Stimulated activated CD4-positive, alpha-beta T cell treated with anti-CD3 and anti-CD28 coated beads, Interleukin-4, amount 100 ng/mL, for 48 hours (primary cell): ENCODE measurements around the gene MAPK8IP2.

ENCODE experiments used
- DNase-seq, 2 donors: peaks; one replicate each; pipeline ENCODE4 v3.0.0-alpha.2; 2020; ENCODE audit warnings: low read depth in 2 of 2

MAPK8IP2 gene

DNA sequence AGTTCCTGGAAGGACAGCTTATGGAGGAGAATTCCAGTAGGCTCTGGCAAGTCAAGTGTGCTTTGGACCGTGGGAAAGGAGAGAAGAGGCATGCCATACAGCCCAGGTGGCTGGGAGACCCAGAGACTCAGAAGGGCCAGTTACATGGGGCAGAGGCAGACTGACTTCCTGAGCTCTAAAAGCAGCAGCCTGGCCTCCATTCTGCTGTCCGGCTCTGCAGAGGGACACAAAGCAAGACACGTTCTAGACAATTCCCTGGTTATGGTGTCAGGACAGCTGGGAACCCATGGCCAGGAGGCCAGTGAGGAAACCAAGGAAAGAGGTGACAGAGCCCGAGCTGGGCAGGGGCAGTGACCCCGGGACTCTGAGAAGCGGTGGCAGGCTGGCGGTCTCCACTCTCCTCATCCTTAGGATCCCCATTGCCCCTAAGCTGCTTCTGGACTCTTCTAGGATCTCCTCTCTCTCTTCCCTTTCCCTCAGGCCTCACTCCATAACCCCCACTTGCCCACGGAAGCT is 25.1 kb upstream of the MAPK8IP2 start:
- DNase-seq = no peak

- no peak for DNase-seq
These were observed 24.5 kb upstream of the MAPK8IP2 start for GRCh38 chr22:50576070-50576469.

DNA sequence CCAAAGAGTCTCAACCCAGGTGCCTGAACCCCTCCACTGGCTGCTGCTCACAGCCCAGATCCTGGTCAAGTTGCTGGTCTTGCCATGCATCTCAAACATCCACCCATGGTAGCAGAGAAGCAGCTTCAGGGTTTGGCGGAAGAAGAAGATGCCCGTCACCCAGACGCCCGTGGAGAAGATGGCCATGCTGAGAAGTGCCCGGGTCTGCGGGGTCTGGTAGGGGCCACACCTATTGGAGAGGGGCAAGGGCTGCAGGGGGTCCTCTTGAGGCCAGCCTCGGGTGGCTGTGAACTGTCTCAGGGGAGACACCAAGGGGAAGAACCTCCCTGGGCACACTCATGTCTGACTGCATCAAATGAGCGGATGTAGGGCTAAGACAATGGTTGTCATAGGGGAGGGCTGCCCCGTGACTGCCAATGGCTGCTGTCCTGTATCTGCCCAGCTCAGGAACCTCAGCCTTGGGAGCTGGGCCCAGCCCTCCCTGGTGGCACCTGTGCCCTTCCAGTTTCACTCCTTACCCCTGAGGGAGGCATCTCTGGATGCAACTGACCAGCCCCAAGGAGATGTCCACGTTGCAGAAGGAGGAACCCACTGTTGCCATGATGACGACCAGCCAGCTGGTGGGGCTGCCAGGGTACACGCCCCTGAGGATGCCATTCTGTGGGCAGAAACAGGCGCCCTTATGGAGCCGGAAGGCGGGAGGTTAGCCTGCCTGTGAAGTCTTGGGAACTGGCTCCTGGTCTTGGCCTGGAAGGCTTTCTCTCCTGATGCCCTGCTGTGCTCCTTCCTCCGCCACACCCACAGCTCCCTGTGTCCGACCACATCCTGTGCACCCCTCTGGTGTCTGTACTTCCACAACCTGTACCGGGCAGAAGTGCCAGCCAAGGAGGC is 23.5 kb upstream of the MAPK8IP2 start:
- no peak for DNase-seq

DNA sequence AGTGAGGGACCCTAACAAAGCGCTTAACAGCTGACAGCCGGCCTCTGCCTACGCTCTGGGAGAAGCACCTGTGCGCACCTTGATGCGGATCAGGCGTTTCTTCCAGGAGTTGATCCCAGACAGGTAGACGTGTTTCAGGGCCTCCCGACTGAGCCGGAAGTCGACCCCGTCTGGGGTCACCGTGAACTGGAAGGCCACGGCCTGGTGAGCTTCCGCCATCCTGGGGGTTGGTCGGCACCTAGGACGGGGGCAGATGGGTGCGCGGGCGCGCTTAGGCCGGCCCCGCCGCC is 23.0 kb upstream of the MAPK8IP2 start:
- no peak for DNase-seq

GRCh38 chr22:50577987-50578775 is 22.4 kb upstream of the MAPK8IP2 start, which contains the start of gene CPT1B:
CPT1B (minus strand) TSS chr22:50578427; CDS start chr22:50577915, 512 bp downstream.
- DNase-seq = no peak

DNA sequence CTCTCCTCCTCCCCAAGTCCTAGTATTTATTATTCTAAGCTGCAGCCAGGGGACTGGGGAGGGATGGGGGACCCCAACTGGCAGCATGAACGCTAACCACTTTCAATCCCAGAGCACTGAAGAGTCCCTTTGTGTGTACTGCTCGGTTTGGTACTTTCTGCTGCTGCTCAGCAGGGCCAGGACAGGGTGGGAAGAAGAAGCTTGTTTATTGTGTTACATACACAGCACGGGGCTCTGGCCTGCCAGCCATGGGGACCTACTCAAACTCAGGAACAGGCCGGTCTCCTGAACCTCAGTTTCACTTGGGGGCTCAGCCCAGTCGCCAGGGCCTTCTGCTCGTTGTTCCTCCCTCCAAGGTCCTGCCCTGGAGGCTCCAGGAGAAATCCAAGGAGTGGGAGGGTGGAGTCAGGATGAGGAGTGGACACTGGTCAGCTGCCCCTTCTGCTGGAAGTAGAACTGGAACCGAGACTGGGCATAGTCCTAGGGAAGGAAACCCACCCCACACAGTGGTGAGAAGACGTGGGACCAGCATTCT is 21.8 kb upstream of the MAPK8IP2 start:
- no peak for DNase-seq

DNA sequence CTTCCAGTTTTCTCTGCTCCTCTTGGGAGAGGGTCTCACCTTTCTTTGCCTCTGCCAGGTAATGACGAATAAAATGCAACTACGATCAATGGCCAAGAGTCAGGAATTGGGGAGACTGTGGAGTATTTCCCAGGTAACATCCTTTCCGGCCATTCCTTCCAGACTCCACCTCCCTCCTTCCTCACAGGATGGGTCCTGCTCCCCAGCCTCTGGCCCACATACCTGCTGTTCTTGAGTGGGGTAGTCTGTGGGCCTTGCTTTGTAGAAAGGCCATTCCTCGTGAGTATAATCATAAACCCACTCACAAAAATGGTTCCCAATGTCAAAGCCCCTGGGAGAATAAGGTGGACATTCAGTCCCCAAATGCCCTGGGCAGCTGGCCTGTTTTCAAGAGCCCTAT is 20.8 kb upstream of the MAPK8IP2 start:
- DNase-seq = no peak

- DNase-seq = no peak
These were observed 19.3 kb upstream of the MAPK8IP2 start for GRCh38 chr22:50581031-50581949.

DNA sequence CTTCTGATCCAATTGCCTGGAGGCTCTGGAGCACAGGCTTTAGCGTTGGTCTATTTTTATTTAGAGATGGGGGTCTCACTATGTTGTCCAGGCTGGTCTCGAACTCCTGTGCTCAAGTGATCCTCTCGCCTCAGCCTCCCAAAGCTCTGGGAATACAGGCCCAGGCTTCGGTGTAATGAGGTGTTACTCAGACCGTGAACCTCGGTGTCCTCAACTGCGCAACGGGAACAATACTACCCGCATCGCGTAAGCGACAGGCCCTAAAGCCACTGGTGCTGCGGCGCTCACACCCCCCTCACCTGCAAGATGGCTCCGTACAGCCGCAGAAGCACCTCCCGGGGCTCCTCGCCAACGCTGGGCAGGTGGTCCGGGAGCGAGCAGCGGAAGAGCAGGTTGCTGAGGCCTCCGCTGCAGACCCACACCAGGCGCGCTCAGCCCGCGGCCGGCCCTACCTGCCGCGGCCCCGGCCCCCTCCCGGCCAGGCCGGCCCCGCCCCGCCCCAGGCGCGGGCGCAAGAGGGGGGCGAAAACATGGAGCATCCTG is 18.6 kb upstream of the MAPK8IP2 start:
- DNase-seq = peak; percentile 21 to 23

DNA sequence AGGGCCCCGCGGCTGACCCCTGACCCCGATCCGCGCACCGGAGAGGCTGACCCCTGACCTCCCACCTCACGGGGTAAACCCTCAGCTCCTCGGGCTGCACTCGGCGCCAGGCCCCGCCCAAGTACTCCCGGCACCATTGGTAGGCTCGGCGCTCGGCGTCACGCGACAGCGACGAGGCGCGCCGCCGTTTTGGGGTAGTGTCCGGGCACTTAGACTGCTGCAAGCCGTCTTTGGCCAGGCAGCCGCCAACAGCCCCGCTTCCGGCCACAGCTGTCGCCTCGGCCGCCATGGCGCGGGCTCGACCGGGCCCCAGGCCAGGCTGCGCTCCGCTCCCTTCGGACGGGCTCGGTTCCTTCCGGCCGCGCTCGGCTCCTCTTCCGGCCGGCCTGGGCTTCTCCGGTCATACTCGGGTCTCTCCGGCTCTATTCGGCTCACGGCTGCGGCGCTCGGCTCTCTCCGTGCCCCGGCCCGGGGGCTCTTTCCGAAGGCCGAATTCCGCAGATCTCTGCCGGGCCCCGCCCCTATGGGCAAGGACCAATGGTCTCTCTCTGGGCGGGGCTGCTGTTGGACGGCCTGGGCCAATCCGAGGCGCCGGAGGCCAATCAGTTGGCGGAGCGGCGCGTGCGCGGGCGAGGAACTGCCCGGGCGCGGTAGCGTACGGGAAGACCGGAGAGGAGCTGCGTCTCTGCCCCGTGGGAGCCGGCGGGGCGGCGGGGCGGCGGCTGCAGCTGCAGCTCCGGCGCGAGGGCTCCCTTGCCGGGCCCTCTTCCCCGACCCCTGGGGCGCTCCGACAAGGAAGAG is 17.9 kb upstream of the MAPK8IP2 start, which contains the start of gene CHKB:
TSS of gene CHKB (minus strand) at position 357 of the 801 bp plus-strand sequence. CDS start at position 289, 68 bp downstream.
- peak; percentile 95 to 99 for DNase-seq

DNA sequence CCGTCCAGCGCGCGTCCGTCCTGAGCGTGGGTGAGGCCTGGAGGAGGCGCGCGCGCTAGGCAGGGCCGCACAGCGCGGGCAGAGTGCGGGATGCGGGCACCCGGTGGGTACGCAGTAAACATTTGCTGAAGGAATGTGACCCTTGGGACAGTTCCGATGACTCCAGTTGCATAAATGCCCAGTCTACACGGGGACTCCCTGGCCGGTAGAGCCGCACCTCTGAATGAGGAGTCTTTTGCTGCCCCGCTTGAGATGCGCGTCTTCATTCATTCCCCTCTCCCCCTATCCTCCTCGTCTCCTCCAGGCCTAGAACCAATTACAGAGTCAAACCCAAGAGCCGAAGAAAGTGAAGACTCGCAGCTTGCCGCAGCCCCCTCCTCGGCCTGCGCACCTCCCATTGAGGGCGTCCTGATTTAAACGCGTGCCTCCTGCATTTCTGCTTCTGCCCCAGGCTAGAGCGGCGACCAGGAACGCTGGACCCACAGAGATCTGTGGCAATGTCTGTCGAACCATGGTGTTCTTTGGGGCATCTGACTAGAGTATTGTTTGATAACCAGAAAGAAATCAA is 17.2 kb upstream of the MAPK8IP2 start:
- no peak for DNase-seq

GRCh38 chr22:50584106-50585096 is 16.2 kb upstream of the MAPK8IP2 start:
- no peak for DNase-seq

GRCh38 chr22:50585238-50585637 is 15.4 kb upstream of the MAPK8IP2 start:
- DNase-seq = no peak

DNA sequence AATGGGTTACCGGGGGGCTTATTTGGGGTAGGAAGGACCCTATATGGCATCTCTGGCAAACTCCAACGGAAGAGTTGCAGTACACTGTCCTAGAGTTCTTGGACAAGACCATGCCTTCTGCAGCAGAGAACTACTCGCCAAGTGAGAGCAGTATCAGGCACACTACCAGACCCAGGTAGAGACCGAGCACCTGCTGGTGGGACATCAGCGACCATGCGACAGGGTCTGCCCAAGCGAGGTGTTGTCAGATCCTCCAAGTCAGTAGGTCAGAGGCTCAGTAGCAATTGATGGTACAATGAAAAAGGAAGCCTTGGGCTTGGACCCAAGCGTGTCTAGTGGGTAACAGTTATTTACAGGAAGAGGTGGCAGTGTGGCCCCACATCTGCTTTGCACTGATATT is 14.8 kb upstream of the MAPK8IP2 start:
- DNase-seq = no peak

- DNase-seq = no peak
These were observed 14.2 kb upstream of the MAPK8IP2 start for GRCh38 chr22:50586416-50586815.

DNA sequence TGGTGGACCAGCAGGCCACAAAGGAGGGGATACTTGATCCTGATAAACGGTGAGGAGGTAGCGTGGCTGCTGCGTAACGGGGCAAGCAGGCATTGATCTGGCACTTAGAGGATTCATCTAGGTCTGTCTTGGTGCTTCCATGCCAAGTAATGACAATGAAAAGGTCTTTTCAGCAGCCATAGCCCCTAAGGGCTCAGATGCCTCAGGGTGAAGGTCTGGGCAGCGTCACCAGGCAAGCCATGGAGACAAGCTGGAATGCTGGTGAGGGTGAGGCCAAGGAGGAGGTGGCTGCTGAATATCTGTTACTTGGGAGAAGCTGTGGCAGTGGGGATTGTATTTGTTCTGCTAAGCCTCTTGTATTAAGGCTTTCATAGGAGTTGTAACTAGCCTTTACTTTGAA is 13.2 kb upstream of the MAPK8IP2 start:
- DNase-seq = no peak

- no peak for DNase-seq
These were observed 5.4 kb upstream of the MAPK8IP2 start for GRCh38 chr22:50595189-50595588.

GRCh38 chr22:50597097-50597496 is 3.5 kb upstream of the MAPK8IP2 start:
- no peak for DNase-seq
